EH (cell line): ENCODE data around the gene DUSP7.
A peak's percentile ranks its signal among the peaks of the same experiment; 100 is the strongest.

Source experiments
- DNase-seq: peaks from one replicate; pipeline ENCODE4 v3.0.0-alpha.2; 2015; ENCODE audit warnings: low read depth

Gene DUSP7

GRCh38 chr3:52086976-52087663, 30.7 kb upstream of the DUSP7 start:
- DNase-seq: peak; percentile 72

- no peak for DNase-seq
These were observed 30.1 kb upstream of the DUSP7 start for GRCh38 chr3:52086461-52086860.

DNA sequence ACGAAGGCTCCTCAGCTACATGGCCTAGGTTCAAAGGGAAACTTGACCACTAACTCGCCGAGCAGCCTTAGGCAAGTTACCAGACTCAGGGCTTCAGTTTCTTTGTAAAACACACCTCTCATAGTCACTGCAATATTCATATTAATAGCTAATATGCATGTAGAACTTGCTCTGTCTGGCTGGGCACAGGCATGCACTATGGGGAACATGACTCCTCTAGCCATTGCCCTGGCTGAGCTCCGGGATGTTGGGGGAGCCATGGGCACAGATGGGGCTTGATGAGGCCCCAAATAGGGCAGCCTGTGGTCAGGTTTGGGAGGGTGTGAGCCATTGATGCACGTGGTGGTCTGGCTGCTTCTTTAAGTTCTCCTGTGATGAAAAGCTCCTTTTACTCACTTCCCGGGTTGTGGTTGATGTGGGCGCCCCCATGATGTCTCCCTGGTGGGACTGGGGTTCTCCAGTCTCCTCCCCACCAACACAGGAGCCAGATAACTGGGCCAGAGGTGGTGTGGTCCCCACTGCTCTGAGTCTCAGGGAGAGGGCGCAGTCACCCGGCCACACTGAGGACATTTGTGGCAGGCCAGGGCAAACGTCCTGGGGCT, 29.4 kb upstream of the DUSP7 start:
- no peak for DNase-seq

GRCh38 chr3:52084954-52085680, 28.7 kb upstream of the DUSP7 start:
- no peak for DNase-seq

GRCh38 chr3:52084216-52084945, 28.0 kb upstream of the DUSP7 start:
- DNase-seq: no peak

- no peak for DNase-seq
These were observed 27.3 kb upstream of the DUSP7 start for GRCh38 chr3:52083556-52084087.

DNA sequence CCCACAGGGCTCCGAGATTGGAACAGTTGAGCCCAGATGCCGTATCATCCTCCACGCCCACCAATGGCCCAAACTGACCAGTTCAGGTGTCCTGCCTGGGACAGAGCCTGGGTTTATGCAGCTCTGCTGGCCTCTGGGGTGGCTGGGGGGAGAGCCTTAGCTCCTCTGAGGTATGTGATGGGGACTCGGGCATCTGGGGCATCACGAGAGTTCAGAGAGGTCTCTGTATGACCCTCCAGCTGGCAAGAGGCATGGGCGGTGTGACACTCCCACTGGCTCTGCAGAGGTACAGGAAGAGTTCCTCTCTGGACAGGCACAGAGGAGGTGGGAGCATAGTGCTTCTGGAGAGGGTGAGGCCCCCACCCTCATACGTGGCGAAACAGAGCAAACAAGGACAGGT, 26.6 kb upstream of the DUSP7 start:
- DNase-seq: no peak

DNA sequence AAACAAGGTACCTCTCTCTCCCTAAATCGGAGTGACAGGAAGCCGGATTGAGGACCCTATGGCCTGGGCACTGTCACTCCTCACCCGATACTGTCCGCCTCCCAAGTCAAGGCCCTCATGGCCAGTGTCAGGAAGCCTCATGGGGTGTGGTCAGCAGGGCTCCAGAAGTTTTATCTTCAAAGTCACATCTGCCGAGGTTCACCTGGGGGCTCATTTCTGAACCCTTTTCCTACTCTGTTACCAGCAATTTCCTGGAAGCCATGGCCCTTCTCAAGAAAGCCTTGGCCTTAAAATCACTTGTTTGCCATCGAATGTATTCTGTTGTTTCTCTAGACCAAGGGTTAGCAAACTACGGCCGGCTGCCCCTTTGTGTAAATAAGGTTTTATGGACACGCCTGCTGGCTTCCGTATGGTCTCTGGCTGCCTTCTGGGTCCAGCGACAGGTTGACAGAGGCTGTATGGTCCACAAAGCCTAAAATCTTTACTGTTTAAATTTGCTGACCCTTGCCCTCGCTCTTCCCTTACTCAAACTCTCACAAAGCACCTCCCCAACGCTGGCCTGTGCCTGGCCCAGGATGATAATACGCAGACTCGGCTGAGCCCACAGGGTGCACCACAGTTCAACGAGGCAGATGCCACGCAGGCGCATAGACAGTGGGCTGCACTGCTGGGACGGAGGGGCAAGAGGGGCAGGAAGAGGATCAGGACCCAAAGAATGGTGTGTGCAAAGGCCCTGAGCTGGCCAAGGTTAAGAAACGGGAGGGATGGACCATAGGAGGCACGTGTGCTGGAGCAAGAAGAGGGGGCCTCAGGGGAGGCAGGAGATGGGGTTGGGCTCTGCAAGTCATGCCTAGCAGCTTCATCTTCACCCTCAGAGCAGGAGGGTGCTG, 24.7 kb upstream of the DUSP7 start:
- DNase-seq: no peak

GRCh38 chr3:52079958-52080357, 23.6 kb upstream of the DUSP7 start:
- DNase-seq: no peak

- DNase-seq: no peak
These were observed 22.6 kb upstream of the DUSP7 start for GRCh38 chr3:52078781-52079560.

- peak; percentile 20 for DNase-seq
These were observed 21.6 kb upstream of the DUSP7 start for GRCh38 chr3:52077925-52078324.

DNA sequence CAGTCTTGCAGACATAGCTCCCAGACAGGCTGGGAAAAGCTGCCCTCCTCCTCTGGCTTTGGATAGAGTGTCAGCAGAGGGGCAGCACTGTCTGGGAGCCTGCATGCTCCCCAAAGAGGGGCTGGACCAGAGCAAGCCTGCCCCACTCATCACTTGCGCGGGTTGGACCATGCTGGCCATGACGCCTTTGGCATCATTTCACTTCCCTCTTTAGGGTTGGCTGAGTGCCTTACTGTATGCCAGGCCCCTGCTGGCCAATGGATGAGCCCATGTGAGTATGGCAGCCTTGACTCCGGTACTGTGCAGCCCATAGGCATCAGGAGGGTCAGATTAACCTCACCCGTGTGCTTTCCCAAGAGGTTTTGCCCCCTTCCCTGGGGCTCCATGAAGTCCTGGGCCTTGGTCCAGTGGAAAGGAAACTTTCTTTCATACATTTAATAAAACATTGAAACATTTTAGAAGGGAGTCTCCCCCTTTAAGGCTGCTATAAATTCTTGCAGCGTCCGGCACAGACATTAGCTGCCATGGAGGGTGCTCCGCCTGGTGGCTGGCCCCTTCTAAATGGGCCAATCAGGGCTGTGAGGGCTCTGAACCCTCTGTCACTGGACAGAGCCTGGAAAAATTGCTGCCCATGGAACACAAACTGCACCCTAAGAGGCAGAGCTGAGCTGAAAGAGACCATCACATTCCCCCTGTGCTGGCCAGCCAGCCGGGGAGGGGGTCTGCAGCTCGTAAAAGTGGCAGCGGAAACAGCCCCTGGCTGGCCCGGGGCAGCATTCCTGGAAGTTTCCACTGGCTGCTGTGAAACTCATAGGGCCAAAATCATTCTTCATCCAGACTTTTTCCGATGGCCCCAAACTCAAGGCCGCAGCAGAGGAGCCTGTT, 20.8 kb upstream of the DUSP7 start:
- no peak for DNase-seq

GRCh38 chr3:52073490-52073889, 17.1 kb upstream of the DUSP7 start:
- DNase-seq: no peak

DNA sequence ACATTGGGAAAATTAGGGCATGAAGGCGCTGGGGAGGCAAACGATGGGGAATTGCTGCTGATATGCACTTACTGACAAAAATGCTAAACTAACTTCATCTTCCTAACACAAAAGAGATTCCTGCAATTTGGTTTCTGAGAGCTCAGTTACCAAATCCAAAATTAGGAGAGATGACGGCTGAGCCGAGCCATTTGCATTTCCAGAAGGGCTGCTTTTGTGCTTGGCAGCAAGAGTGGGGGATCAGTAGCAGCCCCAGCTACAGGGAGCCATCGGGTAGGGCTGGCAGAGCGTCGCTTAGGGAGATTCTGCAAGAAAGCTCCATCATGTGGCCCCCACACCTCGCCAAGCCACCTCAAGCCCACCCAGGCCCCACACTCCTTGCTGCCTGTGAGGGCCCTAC, 16.1 kb upstream of the DUSP7 start:
- DNase-seq: no peak

DNA sequence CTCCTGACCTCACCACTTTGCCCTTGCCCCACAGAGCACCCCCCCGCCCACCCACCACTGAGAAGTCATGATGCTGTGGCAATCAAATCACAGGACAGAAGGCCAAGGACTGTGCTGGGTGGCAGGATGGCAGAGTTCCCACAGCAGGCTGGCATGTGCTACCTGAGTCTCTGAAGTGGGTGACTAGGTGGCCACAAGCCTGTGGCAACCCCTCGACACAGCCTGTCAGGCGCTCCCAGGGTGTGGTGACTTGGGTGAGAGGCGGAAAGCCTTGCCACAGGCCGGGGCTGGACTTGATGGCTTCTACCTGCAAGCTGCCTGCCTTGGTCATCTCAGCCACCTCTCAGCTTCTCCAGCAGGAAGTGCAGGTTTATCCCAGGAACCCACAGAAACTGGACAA, 15.6 kb upstream of the DUSP7 start:
- no peak for DNase-seq

GRCh38 chr3:52070724-52071621, 14.6 kb upstream of the DUSP7 start:
- peak; percentile 64 for DNase-seq

- DNase-seq: no peak
These were observed 13.5 kb upstream of the DUSP7 start for GRCh38 chr3:52069855-52070254.

DNA sequence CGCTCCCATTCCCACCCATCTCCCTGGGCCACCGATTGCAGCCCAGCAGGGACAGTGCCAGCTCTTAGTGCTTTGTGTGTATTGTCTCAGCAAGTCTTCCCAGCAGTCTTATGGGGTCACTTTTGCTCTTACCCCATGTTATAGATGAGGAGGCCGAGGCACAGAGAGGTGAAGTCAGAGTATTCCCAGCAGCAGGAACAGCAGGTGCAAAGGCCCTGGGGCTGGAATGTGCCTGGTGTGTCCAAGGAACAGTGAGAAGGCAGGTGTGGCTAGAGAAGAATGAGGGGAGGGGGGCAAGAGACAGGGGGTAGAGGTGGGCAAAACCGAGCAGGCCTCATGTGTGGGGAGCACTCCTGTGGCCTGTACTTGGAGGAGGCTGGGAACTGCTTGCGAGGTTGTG, 12.8 kb upstream of the DUSP7 start:
- no peak for DNase-seq

- no peak for DNase-seq
These were observed 12.4 kb upstream of the DUSP7 start for GRCh38 chr3:52068730-52069129.
